Adrenal gland (tissue), 12 donors: ENCODE data around the gene HEATR5A. TPM values are rescaled to one million over a fixed set of nuclear protein-coding genes. Genes with fewer than 3 reads are reported as not detected.
A peak's percentile ranks its signal among the peaks of the same experiment; 100 is the strongest.

Experiments
- DNase-seq, 7 donors: peaks; one replicate each; pipeline ENCODE4 v3.0.0-alpha.2; 2019 to 2020
- H3K27ac ChIP-seq, 5 donors: fragments of 200-600 bp; sonication (generic) in 4 of 5; 1 replicate in 3 of 5; 2 replicates in 2 of 5; pipeline versions ENCODE4 v1.5.1 to v1.8.0; 2016 to 2020; ENCODE audit warnings: mild to moderate bottlenecking in 1 of 5
- H3K27me3 ChIP-seq: fragments of 200-600 bp; 2 replicates; pipeline ENCODE4 v1.8.0; 2021
- H3K36me3 ChIP-seq, 2 donors: fragments of 200-600 bp; replicated peaks in 1 of 2; 1 replicate in 1 of 2; 2 replicates in 1 of 2; pipeline versions ENCODE4 v1.5.1 to v1.8.0; 2018 to 2022
- H3K4me1 ChIP-seq, 2 donors: fragments of 200-600 bp; replicated peaks in 1 of 2; 1 replicate in 1 of 2; 2 replicates in 1 of 2; pipeline versions ENCODE4 v1.5.1 to v1.8.0; 2018 to 2021
- H3K4me3 ChIP-seq, 4 donors: fragments of 200-600 bp; sonication (generic) in 3 of 4; one replicate each; pipeline ENCODE4 v1.5.1; 2016 to 2018
- H3K9me3 ChIP-seq, 3 donors: fragments of 200-600 bp; sonication (generic) in 1 of 3; replicated peaks in 1 of 3; 1 replicate in 2 of 3; 2 replicates in 1 of 3; pipeline versions ENCODE4 v1.5.1 to v1.8.0; 2016 to 2021
- POLR2A ChIP-seq, 2 donors: fragments of 450-650 bp; IDR thresholded peaks; one replicate each; pipeline ENCODE4 v1.6.1; 2017; ENCODE audit warnings: antibody characterized with exemption in 2 of 2, mild to moderate bottlenecking in 2 of 2, moderate library complexity in 1 of 2
- WGBS, 4 donors: extraction: QIAGEN DNeasy Blood & Tissue Kit in 2 of 4; methylation state at CpG; one replicate each; pipeline versions ENCODE4 v1.1.5 to v1.1.7; 2013 to 2017; 5-methylcytosine and 5-hydroxymethylcytosine counted together
- intact Hi-C, 2 donors: fragments of 100-400 bp; cut with DNase I; formaldehyde crosslinking; loops; one replicate each; pipeline versions ENCODE4 v1.14.1 to v1.15.0; 2022 to 2023
- polyA plus RNA-seq, 3 donors: library from polyadenylated mRNA; stranded (reverse); fragments of 200-250 nt in 2 of 3; fragments of 350-450 nt in 1 of 3; fragmentation: Illumina TruSeq in 1 of 3; extraction: RNeasy Lipid Tissue Mini Kit (QIAGEN cat#74804) in 1 of 3; gene quantifications; one replicate each; pipeline ENCODE4 v1.2.3, GENCODE V29; 2013 to 2014
- total RNA-seq, 9 donors: library from RNA; depleted of rRNA in 4 of 9; stranded (reverse); fragments of >200 nt in 4 of 9; fragments of 120-200 nt in 1 of 9; fragmentation: NEBNext Ultra II Directional in 1 of 9; extraction: Animal tissue kit (Norgen Biotek cat#: 25700) in 1 of 9; gene quantifications; one replicate each; pipeline versions ENCODE4 v1.1.0 to v1.2.4, GENCODE V29; 2013 to 2023
- TF ChIP-seq, protein P1 (sequence below), 6 experiments: fragments of 450-650 bp in 4 of 6; fragments of 200-600 bp in 2 of 6; sonication (generic) in 1 of 6; IDR thresholded peaks; 1 replicate in 5 of 6; 2 replicates in 1 of 6; pipeline versions ENCODE4 v1.5.1 to v1.8.0; 2016 to 2021; ENCODE audit warnings: antibody characterized with exemption in 6 of 6, mild to moderate bottlenecking in 2 of 6, moderate library complexity in 1 of 6
- donor health status: healthy with polysubstance abuse.
- donor health status: Bipolar disorder and iron deficiency.
- donor health status: DM: yes; HTN: yes; CAD: no.
- donor health status: DM: no; HTN: no; CAD: no.
- donor health status: DM: no; HTN: no; CAD: no.
- donor health status: DM: yes; HTN: yes; CAD: no.

The HEATR5A gene
- total and polyA plus RNA-seq, 12 donors, result 20.8 to 60.4 (median 40.1) TPM

- no peak for DNase-seq
- intact Hi-C loops, result no loop called here
- TF ChIP-seq, protein P1, sequence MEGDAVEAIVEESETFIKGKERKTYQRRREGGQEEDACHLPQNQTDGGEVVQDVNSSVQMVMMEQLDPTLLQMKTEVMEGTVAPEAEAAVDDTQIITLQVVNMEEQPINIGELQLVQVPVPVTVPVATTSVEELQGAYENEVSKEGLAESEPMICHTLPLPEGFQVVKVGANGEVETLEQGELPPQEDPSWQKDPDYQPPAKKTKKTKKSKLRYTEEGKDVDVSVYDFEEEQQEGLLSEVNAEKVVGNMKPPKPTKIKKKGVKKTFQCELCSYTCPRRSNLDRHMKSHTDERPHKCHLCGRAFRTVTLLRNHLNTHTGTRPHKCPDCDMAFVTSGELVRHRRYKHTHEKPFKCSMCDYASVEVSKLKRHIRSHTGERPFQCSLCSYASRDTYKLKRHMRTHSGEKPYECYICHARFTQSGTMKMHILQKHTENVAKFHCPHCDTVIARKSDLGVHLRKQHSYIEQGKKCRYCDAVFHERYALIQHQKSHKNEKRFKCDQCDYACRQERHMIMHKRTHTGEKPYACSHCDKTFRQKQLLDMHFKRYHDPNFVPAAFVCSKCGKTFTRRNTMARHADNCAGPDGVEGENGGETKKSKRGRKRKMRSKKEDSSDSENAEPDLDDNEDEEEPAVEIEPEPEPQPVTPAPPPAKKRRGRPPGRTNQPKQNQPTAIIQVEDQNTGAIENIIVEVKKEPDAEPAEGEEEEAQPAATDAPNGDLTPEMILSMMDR (IDR thresholded peaks at IDR 0.05), result no peak
- TF ChIP-seq POLR2A (IDR thresholded peaks at IDR 0.05), result no peak
- Histone ChIP-seq H3K36me3 (peaks cover 0 to 11% of the 10 kb centered on the region in 2 donors), H3K4me3 (no peak overlapping the region), H3K4me1 (peaks cover 12 to 14% of the 10 kb centered on the region in 2 donors), H3K27ac (peak overlapping the region in 2 of 5 donors; percentile 27 to 54), H3K27me3 (no peaks in the 10 kb centered on the region), H3K9me3 (no peaks in the 10 kb centered on the region)
- WGBS, 4 donors, result 37 to 50% (median 47%) methylated on average over 5 of the region's 5 CpGs
Observed at GRCh38 chr14:31388687-31389413, 31.5 kb downstream of the HEATR5A start.

- 95 to 98% (median 97%) methylated on average over 7 of the region's 7 CpGs for WGBS, 4 donors
- Histone ChIP-seq H3K27me3 (no peaks in the 10 kb centered on the region), H3K36me3 (peaks cover 0 to 28% of the 10 kb centered on the region in 2 donors), H3K27ac (no peak overlapping the region), H3K4me1 (peaks cover 12 to 14% of the 10 kb centered on the region in 2 donors), H3K4me3 (no peak overlapping the region), H3K9me3 (no peaks in the 10 kb centered on the region)
- no peak for DNase-seq
- intact Hi-C loops, result no loop called here
- TF ChIP-seq, protein P1 (IDR thresholded peaks at IDR 0.05), result no peak
- no peak for TF ChIP-seq POLR2A (IDR thresholded peaks at IDR 0.05)
Observed at GRCh38 chr14:31387091-31387490, 33.3 kb downstream of the HEATR5A start.

GRCh38 chr14:31386271-31386670 is 34.1 kb downstream of the HEATR5A start:
- intact Hi-C loops, result no loop called here
- no peaks in the 10 kb centered on the region for H3K9me3 ChIP-seq
- H3K27ac ChIP-seq, result no peak overlapping the region
- H3K4me3 ChIP-seq, result no peak overlapping the region
- no peaks in the 10 kb centered on the region for H3K27me3 ChIP-seq
- DNase-seq, result no peak
- TF ChIP-seq POLR2A (IDR thresholded peaks at IDR 0.05), result no peak
- TF ChIP-seq, protein P1 (IDR thresholded peaks at IDR 0.05), result no peak
- H3K36me3 ChIP-seq, result peaks cover 0 to 35% of the 10 kb centered on the region in 2 donors
- WGBS, 4 donors, result 93 to 99% (median 95%) methylated on average over 5 of the region's 5 CpGs
- H3K4me1 ChIP-seq, result peaks cover 12 to 14% of the 10 kb centered on the region in 2 donors

DNA sequence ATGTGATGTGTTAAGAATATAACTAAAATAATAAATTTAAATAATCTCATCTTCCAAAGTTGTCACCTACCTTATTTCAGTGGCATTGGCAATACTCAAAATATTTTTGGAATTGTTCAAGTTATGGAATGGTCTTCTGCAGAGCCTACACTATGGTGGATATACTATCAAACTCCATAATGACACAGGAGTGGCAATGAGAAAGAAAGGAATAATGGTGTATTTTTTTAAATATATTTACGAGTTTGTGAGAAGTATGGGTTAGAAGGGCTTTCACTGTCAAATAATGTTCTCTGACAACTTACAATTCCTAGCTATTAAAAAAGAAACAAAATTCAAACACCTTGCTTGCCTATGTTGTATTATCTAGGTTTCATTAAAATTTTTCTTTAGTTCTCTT is 38.1 kb downstream of the HEATR5A start:
- TF ChIP-seq, protein P1 (IDR thresholded peaks at IDR 0.05), result no peak
- TF ChIP-seq POLR2A (IDR thresholded peaks at IDR 0.05), result no peak
- DNase-seq, result no peak
- no peak overlapping the region for H3K4me3 ChIP-seq
- H3K36me3 ChIP-seq, result peaks cover 0 to 57% of the 10 kb centered on the region in 2 donors
- 92 to 100% (median 95%) methylated on average over 1 of the region's 1 CpG for WGBS, 4 donors
- no peaks in the 10 kb centered on the region for H3K9me3 ChIP-seq
- no peak overlapping the region for H3K27ac ChIP-seq
- no peaks in the 10 kb centered on the region for H3K27me3 ChIP-seq
- intact Hi-C loops, result no loop called here
- H3K4me1 ChIP-seq, result peaks cover 0 to 7% of the 10 kb centered on the region in 2 donors
